Endothelial cell of umbilical vein (primary cell): ENCODE data around the gene MRPL24. TPM values are rescaled to one million over a fixed set of nuclear protein-coding genes. Genes with fewer than 3 reads are reported as not detected.

ENCODE experiments used
- BruUV-seq: library from RNA; stranded (reverse); fragments of 400-500 nt; replicated peaks from 2 replicates; lab custom pipeline; 2021; lab: Mats Ljungman, UMichigan
- CTCF ChIA-PET: fragments of 300-600, 350-600 bp; sonication (Branson Sonifier 250); formaldehyde crosslinking; loops from one replicate; lab custom pipeline; 2021; ENCODE audit warnings: antibody characterized with exemption, inconsistent platforms; lab: Charles Lee
- POLR2A ChIA-PET: fragments of 300-600, 350-600 bp; sonication (Branson Sonifier 250); formaldehyde crosslinking; loops from one replicate; lab custom pipeline; 2021; ENCODE audit warnings: antibody characterized with exemption, inconsistent platforms; lab: Charles Lee
- DNase-seq: peaks from one replicate; pipeline ENCODE4 v3.0.0-alpha.2; 2011; ENCODE audit warnings: low read depth, low spot score
- FAIRE-seq: peaks from 2 replicates; lab custom pipeline; 2011; peaks lifted over from hg19 to GRCh38; lab: Jason Lieb, UNC
- H2AFZ ChIP-seq: 2 replicates; pipeline ENCODE4 v1.6.0; 2012; ENCODE audit warnings: low read depth, low read length, control low read depth, inconsistent platforms
- H3K27ac ChIP-seq: 2 replicates; pipeline ENCODE4 v1.5.1; 2011; ENCODE audit warnings: low read depth, mild to moderate bottlenecking, control low read depth, low read length, moderate library complexity; ENCODE audit not compliant: insufficient read depth
- H3K27me3 ChIP-seq, 2 experiments: 2 replicates each; pipeline versions ENCODE4 v1.6.0 to v1.6.1; 2011; ENCODE audit warnings: low read length in 2 of 2, mixed read lengths in 1 of 2; ENCODE audit not compliant: control insufficient read depth in 2 of 2, insufficient read depth in 2 of 2
- H3K36me3 ChIP-seq, 2 experiments: 2 replicates in 1 of 2; 3 replicates in 1 of 2; pipeline ENCODE4 v1.5.1; 2011; ENCODE audit warnings: low read length in 2 of 2, mild to moderate bottlenecking in 1 of 2, moderate library complexity in 1 of 2; ENCODE audit not compliant: control insufficient read depth in 2 of 2, insufficient read depth in 2 of 2; ENCODE audit errors: extremely low read depth in 1 of 2
- H3K4me1 ChIP-seq: 3 replicates; pipeline ENCODE4 v1.5.1; 2011; ENCODE audit warnings: mild to moderate bottlenecking, low read length; ENCODE audit not compliant: control insufficient read depth, insufficient read depth; ENCODE audit errors: extremely low read depth
- H3K4me2 ChIP-seq: 2 replicates; pipeline ENCODE4 v1.6.1; 2011; ENCODE audit warnings: low read length, control low read depth, mixed read lengths; ENCODE audit not compliant: insufficient read depth
- H3K4me3 ChIP-seq, 3 experiments: fragments of 200-600 bp in 1 of 3; sonication (generic), shearing (Covaris generic) in 1 of 3; replicated peaks in 1 of 3; 2 replicates each; pipeline ENCODE4 v1.5.1; 2011 to 2016; ENCODE audit warnings: control low read depth in 3 of 3, low read length in 3 of 3, mild to moderate bottlenecking in 2 of 3, inconsistent platforms in 1 of 3, low read depth in 1 of 3, moderate library complexity in 1 of 3; ENCODE audit not compliant: insufficient read depth in 1 of 3
- H3K79me2 ChIP-seq: 2 replicates; pipeline ENCODE4 v1.6.0; 2012; ENCODE audit warnings: low read length, inconsistent platforms; ENCODE audit not compliant: control insufficient read depth, insufficient read depth
- H3K9ac ChIP-seq: replicated peaks from 2 replicates; pipeline ENCODE3; 2011; ENCODE audit warnings: low read length, control low read depth; ENCODE audit not compliant: insufficient read depth; ENCODE audit errors: extremely low read depth
- H3K9me1 ChIP-seq: replicated peaks from 3 replicates; pipeline ENCODE4 v1.6.0; 2011; ENCODE audit warnings: mild to moderate bottlenecking, low read length; ENCODE audit not compliant: control insufficient read depth, insufficient read depth; ENCODE audit errors: extremely low read depth
- H3K9me3 ChIP-seq: replicated peaks from 2 replicates; pipeline ENCODE4 v1.5.1; 2012; ENCODE audit warnings: low read length, inconsistent platforms; ENCODE audit not compliant: control insufficient read depth, insufficient read depth
- H4K20me1 ChIP-seq: replicated peaks from 2 replicates; pipeline ENCODE3; 2011; ENCODE audit warnings: mild to moderate bottlenecking, low read length; ENCODE audit not compliant: control insufficient read depth, insufficient read depth; ENCODE audit errors: extremely low read depth
- CTCF ChIP-seq, 2 donors: IDR thresholded peaks; 1 replicate in 1 of 2; 2 replicates in 1 of 2; pipeline ENCODE4 v1.5.1; 2011; ENCODE audit warnings: low read length in 2 of 2, mild to moderate bottlenecking in 2 of 2, moderate library complexity in 2 of 2, control low read depth in 1 of 2, inconsistent platforms in 1 of 2, low read depth in 1 of 2; ENCODE audit not compliant: insufficient read depth in 1 of 2; ENCODE audit errors: extremely low read depth in 1 of 2
- EZH2 ChIP-seq: IDR thresholded peaks from 2 replicates; pipeline ENCODE4 v1.6.1; 2012; ENCODE audit warnings: borderline replicate concordance, low read depth, mild to moderate bottlenecking, moderate library complexity, low read length, inconsistent platforms; ENCODE audit not compliant: severe bottlenecking
- FOS ChIP-seq: IDR thresholded peaks from 2 replicates; pipeline ENCODE4 v1.6.1; 2011; ENCODE audit warnings: mild to moderate bottlenecking, low read length, moderate library complexity, borderline replicate concordance; ENCODE audit not compliant: insufficient read depth
- GATA2 ChIP-seq: IDR thresholded peaks from 2 replicates; pipeline ENCODE4 v1.7.0; 2011; ENCODE audit warnings: low read depth, mild to moderate bottlenecking, moderate library complexity, mixed read lengths, low read length; ENCODE audit not compliant: insufficient read length, insufficient read depth
- JUN ChIP-seq: IDR thresholded peaks from 2 replicates; pipeline ENCODE4 v1.6.1; 2011; ENCODE audit warnings: borderline replicate concordance, low read depth; ENCODE audit not compliant: insufficient read length, insufficient read depth
- MAX ChIP-seq: IDR thresholded peaks from 2 replicates; pipeline ENCODE4 v1.6.1; 2011; ENCODE audit not compliant: insufficient read depth, insufficient read length
- MYC ChIP-seq: IDR thresholded peaks from one replicate; pipeline ENCODE4 v1.6.1; 2011; ENCODE audit warnings: mild to moderate bottlenecking, low read depth, low read length
- POLR2A ChIP-seq: IDR thresholded peaks from 2 replicates; pipeline ENCODE4 v1.6.1; 2012; ENCODE audit warnings: low read depth, mild to moderate bottlenecking, control low read depth, low read length
- POLR2AphosphoS5 ChIP-seq: IDR thresholded peaks from 2 replicates; pipeline ENCODE4 v1.6.1; 2012; ENCODE audit warnings: low read depth, mild to moderate bottlenecking, control low read depth, low read length, moderate library complexity; ENCODE audit not compliant: insufficient read depth
- dilution Hi-C: fragments of 300-500 bp; cut with MboI; formaldehyde crosslinking; loops from one replicate; pipeline ENCODE4 v1.15.0; 2019; ENCODE audit warnings: low sequenced_read_pairs; ENCODE audit not compliant: extremely low pct_ligation_motif_present
- intact Hi-C: fragments of 100-400 bp; cut with micrococcal nuclease; formaldehyde crosslinking; loops from one replicate; pipeline ENCODE4 v1.10.0; 2022
- polyA plus RNA-seq, 4 experiments: library from polyadenylated mRNA; depleted of rRNA in 3 of 4; stranded (reverse) in 3 of 4; unstranded in 1 of 4; fragments of >200 nt; gene quantifications; 2 replicates each; pipeline versions ENCODE4 v1.2.1 to v1.2.3, GENCODE V29; 2011 to 2012; ENCODE audit warnings: missing spikeins in 1 of 4
- total RNA-seq: library from RNA; stranded (reverse); gene quantifications from 2 replicates; pipeline ENCODE4 v1.2.3, GENCODE V29; 2021

Gene MRPL24
- total and polyA plus RNA-seq, 2 donors (not counting 3 experiments of a cell fraction or from before 2014, with no cell fraction given) = 47.9 to 77.7 TPM

- CTCF ChIA-PET = interaction anchor here (1.0 to 4.2 kb wide), 10 partner anchors 8 to 162 kb away, joined by 4 to 52 read pairs (median 6); partner anchors contain the start of genes HDGF, MRPL24 and NTRK1
- TSS peak; percentile 48 for BruUV-seq
Observed at GRCh38 chr1:156766298-156767100, 25.6 kb upstream of the MRPL24 start.

GRCh38 chr1:156765666-156766065 lies 24.8 kb upstream of the MRPL24 start:
- DNase-seq (no peak), FAIRE-seq (no peak)
- intact Hi-C loops (no loop called here), dilution Hi-C loops (no loop called here)
- H3K9me3 ChIP-seq = no peaks in the 10 kb centered on the region
- H3K79me2 ChIP-seq = peaks cover 30% of the 10 kb centered on the region
- H3K27ac ChIP-seq = no peak overlapping the region
- H3K27me3 ChIP-seq = no peaks in the 10 kb centered on the region
- ChIA-PET POLR2A (no interaction called here), CTCF (interaction anchor here (3.5 to 4.2 kb wide), 2 partner anchors 13 to 39 kb away, joined by 22 to 52 read pairs; partner anchors contain the start of gene HDGF)
- BruUV-seq = no TSS peak
- H4K20me1 ChIP-seq = no peaks in the 10 kb centered on the region
- H3K9me1 ChIP-seq = no peaks in the 10 kb centered on the region
- no peak overlapping the region for H2AFZ ChIP-seq
- no peaks in the 10 kb centered on the region for H3K36me3 ChIP-seq
- no peak overlapping the region for H3K4me3 ChIP-seq
- peak overlapping the region; percentile 66 for H3K4me2 ChIP-seq
- H3K9ac ChIP-seq = no peak overlapping the region
- TF ChIP-seq MAX (no peak), MYC (no peak), POLR2AphosphoS5 (no peak), EZH2 (no peak), POLR2A (no peak), GATA2 (no peak), JUN (no peak), FOS (no peak), CTCF (IDR thresholded peaks at IDR 0.05; ENCODE audit: extremely low read depth in 1 of 2, insufficient read depth in 1 of 2, low read depth in 1 of 2, low read length in 2 of 2) (no peak)
- H3K4me1 ChIP-seq = peaks cover 18% of the 10 kb centered on the region

More at GRCh38 chr1:156766298-156767100, 25.6 kb upstream of the MRPL24 start:
- DNase-seq = no peak
- POLR2A ChIA-PET = interaction anchor here (1.4 to 3.2 kb wide), 3 partner anchors 15 to 38 kb away, joined by 7 to 27 read pairs (median 14); partner anchors contain the start of genes HDGF, ISG20L2, METTL25B and MRPL24
- dilution Hi-C loops = no loop called here
- peak overlapping the region; percentile 66 for H3K4me2 ChIP-seq
- peak overlapping the region; percentile 14 to 74 (median 48) for H3K4me3 ChIP-seq
- peaks cover 18% of the 10 kb centered on the region for H3K4me1 ChIP-seq
- intact Hi-C loops = loop anchor here (1.0 kb wide), 5 partner anchors 15 to 94 kb away; partner anchors contain the start of genes HDGF, ISG20L2, METTL25B and MRPL24
- H3K9me1 ChIP-seq = no peaks in the 10 kb centered on the region
- H4K20me1 ChIP-seq = peaks cover 3% of the 10 kb centered on the region
- H3K9me3 ChIP-seq = no peaks in the 10 kb centered on the region
- peak overlapping the region; percentile 44 for H3K27ac ChIP-seq
- H3K79me2 ChIP-seq = peaks cover 38% of the 10 kb centered on the region
- H3K27me3 ChIP-seq = no peaks in the 10 kb centered on the region
- peak overlapping the region; percentile 73 for H3K9ac ChIP-seq
- FAIRE-seq = no peak
- TF ChIP-seq GATA2 (no peak), POLR2A (peak; percentile 75), MAX (no peak), MYC (no peak)
- H3K36me3 ChIP-seq = peaks cover 5 to 6% of the 10 kb centered on the region in 2 experiments
- H2AFZ ChIP-seq = peak overlapping the region; percentile 71
